HL-60/S4 treated with retinoic acid at 250 ng/mL for 4 days and 3 days (cell line): ENCODE results near the gene JPH4.

ENCODE experiments used
- in situ Hi-C: fragments of 300-500 bp; cut with MboI; formaldehyde crosslinking; loops from 2 replicates; pipeline ENCODE4 v1.7.0; 2022; ENCODE audit warnings: low sequenced_read_pairs

The JPH4 gene

GRCh38 chr14:23578560-23579310 lies at the start of gene JPH4:
Gene JPH4 (minus strand): TSS chr14:23578790. CDS start chr14:23577453, 1,337 bp downstream.
- in situ Hi-C loops, result no loop called here

- in situ Hi-C loops, result no loop called here
These were observed 49.4 kb upstream of the JPH4 start for GRCh38 chr14:23627961-23628360.

GRCh38 chr14:23626946-23627345 lies 48.4 kb upstream of the JPH4 start:
- in situ Hi-C loops, result no loop called here

- in situ Hi-C loops, result no loop called here
These were observed 46.3 kb upstream of the JPH4 start for GRCh38 chr14:23624830-23625404.

- in situ Hi-C loops, result no loop called here
These were observed 45.4 kb upstream of the JPH4 start for GRCh38 chr14:23623962-23624361.

GRCh38 chr14:23622990-23623389 lies 44.4 kb upstream of the JPH4 start:
- in situ Hi-C loops, result no loop called here

GRCh38 chr14:23621932-23622730 lies 43.5 kb upstream of the JPH4 start:
- in situ Hi-C loops, result no loop called here

- in situ Hi-C loops, result no loop called here
These were observed 42.8 kb upstream of the JPH4 start for GRCh38 chr14:23621204-23621931.

GRCh38 chr14:23620177-23620702 lies 41.6 kb upstream of the JPH4 start:
- in situ Hi-C loops, result no loop called here

- in situ Hi-C loops, result no loop called here
These were observed 39.9 kb upstream of the JPH4 start for GRCh38 chr14:23618415-23618988.

- in situ Hi-C loops, result no loop called here
These were observed 38.9 kb upstream of the JPH4 start for GRCh38 chr14:23617539-23617938.

GRCh38 chr14:23615856-23616255 lies 37.3 kb upstream of the JPH4 start:
- in situ Hi-C loops, result no loop called here

- in situ Hi-C loops, result no loop called here
These were observed 35.8 kb upstream of the JPH4 start for GRCh38 chr14:23614395-23614828.

GRCh38 chr14:23613242-23614070 lies 34.9 kb upstream of the JPH4 start:
- in situ Hi-C loops, result no loop called here

GRCh38 chr14:23612802-23613201 lies 34.2 kb upstream of the JPH4 start:
- in situ Hi-C loops, result no loop called here

GRCh38 chr14:23612354-23612732 lies 33.8 kb upstream of the JPH4 start:
- in situ Hi-C loops, result no loop called here

- in situ Hi-C loops, result no loop called here
These were observed 32.3 kb upstream of the JPH4 start for GRCh38 chr14:23610815-23611289.

- in situ Hi-C loops, result no loop called here
These were observed 31.7 kb upstream of the JPH4 start for GRCh38 chr14:23610090-23610814.
